Activated CD4-positive, alpha-beta T cell treated with anti-CD3 and anti-CD28 coated beads, Interleukin-2, amount 10 ng/mL, durations not matched to agents 24 days and 14 days (primary cell): ENCODE measurements around the gene C1QL1. TPM values are rescaled to one million over a fixed set of nuclear protein-coding genes. Genes with fewer than 3 reads are reported as not detected.

Source experiments
- DNase-seq: peaks from one replicate; pipeline ENCODE4 v3.0.0; 2022
- H3K27ac Mint-ChIP-seq: one replicate; pipeline ENCODE4 v1.8.0; 2022; ENCODE audit warnings: mild to moderate bottlenecking, mixed read lengths
- H3K27me3 Mint-ChIP-seq: one replicate; pipeline ENCODE4 v1.8.0; 2022; ENCODE audit warnings: mixed read lengths
- H3K36me3 Mint-ChIP-seq: one replicate; pipeline ENCODE4 v1.8.0; 2022; ENCODE audit warnings: low read depth, mild to moderate bottlenecking, mixed read lengths
- H3K4me1 Mint-ChIP-seq: one replicate; pipeline ENCODE4 v1.8.0; 2021; ENCODE audit warnings: mixed read lengths
- H3K4me3 Mint-ChIP-seq: one replicate; pipeline ENCODE4 v1.8.0; 2022; ENCODE audit warnings: mild to moderate bottlenecking, moderate library complexity, mixed read lengths
- H3K9me3 Mint-ChIP-seq: one replicate; pipeline ENCODE4 v1.8.0; 2021; ENCODE audit warnings: mixed read lengths
- intact Hi-C: fragments of 100-400 bp; cut with micrococcal nuclease; formaldehyde crosslinking; loops from one replicate; pipeline ENCODE4 v1.15.1; 2023
- total RNA-seq: library from RNA; stranded (reverse); gene quantifications from 2 replicates; pipeline ENCODE4 v1.2.3, GENCODE V29; 2022

Gene C1QL1
- total RNA-seq, 1 donor from 2014 or later, result 0.42 TPM

DNA sequence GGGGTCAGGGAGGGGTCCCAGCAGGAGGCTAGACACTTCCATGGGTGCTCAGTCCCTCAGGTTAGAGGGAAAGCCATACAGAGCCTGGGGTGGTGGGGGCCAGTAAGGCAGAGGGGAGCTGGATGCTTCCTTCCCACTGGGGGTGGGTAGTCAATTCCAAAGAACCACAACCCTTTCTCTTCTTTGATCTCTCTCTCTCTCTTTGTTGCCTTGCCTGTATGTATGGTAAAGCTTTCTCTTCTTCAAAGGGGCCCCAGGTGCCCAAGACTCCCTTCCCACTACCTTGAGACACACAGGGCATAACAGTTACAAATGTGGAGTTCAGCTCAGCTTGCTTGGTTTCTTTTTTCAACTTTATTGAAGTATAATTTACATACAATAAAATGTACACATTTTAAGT is 30.5 kb upstream of the C1QL1 start:
- peaks cover 15% of the 10 kb centered on the region for H3K27me3 Mint-ChIP-seq
- no peaks in the 10 kb centered on the region for H3K4me1 Mint-ChIP-seq
- no peak overlapping the region for H3K4me3 Mint-ChIP-seq
- H3K36me3 Mint-ChIP-seq, result no peaks in the 10 kb centered on the region
- intact Hi-C loops, result no loop called here
- H3K27ac Mint-ChIP-seq, result no peak overlapping the region
- no peaks in the 10 kb centered on the region for H3K9me3 Mint-ChIP-seq
- no peak for DNase-seq

DNA sequence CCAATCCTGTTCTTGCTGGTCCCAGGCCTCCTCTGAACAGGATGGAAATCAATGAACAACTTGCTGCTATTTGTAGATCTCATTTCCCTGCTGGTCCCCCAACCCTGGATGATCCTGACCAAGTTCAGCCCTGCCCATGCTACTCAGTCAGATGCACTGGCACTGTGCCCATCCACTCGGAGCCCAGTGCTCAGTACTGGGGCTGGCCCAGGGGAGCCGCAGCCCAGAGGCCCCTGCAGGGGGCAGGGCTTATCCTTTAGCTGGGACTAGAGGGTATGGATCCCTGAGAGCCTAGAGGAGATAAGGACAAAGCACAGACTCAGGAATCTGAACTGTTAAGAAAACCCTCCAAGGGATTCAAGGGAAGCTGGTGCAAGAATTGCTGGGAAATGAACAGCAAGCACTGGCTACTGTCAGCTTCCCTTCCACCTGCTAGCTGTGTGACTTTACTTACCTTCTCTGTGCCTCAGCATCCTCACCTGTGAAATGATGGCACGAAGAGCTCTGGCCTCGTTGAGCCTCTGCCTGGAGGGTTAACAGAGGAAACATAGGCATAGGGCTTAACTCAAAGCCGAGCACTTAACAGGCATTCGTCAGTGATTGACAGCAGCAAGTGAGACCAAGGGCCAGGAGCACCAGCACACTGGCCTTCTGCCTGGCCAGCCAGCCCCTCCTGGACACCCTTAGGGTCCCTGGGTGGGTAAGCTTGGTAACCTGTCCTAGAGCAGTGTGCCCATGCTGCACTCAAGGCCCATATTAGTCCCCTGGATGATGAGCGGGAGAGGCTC is 29.8 kb upstream of the C1QL1 start:
- intact Hi-C loops, result no loop called here
- no peak overlapping the region for H3K27ac Mint-ChIP-seq
- H3K4me3 Mint-ChIP-seq, result no peak overlapping the region
- H3K36me3 Mint-ChIP-seq, result no peaks in the 10 kb centered on the region
- H3K27me3 Mint-ChIP-seq, result peaks cover 12% of the 10 kb centered on the region
- no peak for DNase-seq
- H3K4me1 Mint-ChIP-seq, result no peaks in the 10 kb centered on the region
- no peaks in the 10 kb centered on the region for H3K9me3 Mint-ChIP-seq

DNA sequence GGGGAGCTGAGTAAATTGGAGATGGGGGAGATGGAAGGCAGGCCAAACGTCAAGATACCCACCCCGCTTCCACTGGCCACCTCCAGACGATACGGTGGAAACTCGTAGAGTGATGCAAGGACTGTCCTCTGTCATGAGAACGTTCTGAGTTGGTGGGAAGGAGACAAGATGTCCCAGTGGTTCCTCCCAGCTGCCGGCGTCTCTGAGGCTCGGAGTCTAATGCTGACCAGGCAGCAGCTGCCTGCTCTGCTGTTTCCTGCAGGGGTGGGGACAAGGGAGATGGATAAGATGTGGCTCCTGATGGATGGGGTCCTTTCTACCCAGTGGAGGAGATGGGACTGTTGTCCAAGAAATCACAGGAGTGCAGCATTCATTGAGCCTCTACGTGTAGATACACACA is 28.2 kb upstream of the C1QL1 start:
- intact Hi-C loops, result no loop called here
- Mint-ChIP-seq H3K36me3 (no peaks in the 10 kb centered on the region), H3K4me3 (no peak overlapping the region), H3K27ac (no peak overlapping the region), H3K9me3 (no peaks in the 10 kb centered on the region), H3K4me1 (no peaks in the 10 kb centered on the region), H3K27me3 (peaks cover 14% of the 10 kb centered on the region)
- no peak for DNase-seq

DNA sequence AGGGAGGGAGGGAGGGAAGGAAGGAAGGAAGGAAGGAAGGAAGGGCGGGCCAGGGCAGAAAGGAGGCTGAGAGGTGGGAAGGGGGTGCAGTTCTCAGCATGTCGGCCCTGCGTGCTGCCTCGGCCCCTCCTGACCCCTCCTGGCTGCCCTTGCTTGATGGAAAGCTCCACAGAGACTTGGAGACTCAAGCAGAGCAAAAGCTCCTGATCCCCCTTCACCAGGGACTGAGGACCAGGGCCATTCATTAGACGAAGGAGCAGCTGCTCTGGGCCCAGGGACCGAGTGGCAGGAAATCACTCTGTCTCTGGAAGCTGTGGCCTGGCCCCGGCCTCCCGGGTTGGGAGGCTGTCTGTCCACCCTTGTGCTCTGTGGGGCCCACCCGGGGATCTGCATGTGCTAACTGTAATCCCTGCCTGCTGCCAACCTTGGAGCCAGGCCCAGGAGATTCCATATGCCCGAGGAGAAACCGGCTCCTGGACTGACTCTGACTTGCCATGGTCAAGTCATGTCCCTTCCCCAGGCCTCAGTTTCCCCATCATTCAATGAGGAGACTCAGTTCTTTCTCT is 27.4 kb upstream of the C1QL1 start:
- Mint-ChIP-seq H3K36me3 (no peaks in the 10 kb centered on the region), H3K4me3 (no peak overlapping the region), H3K9me3 (no peaks in the 10 kb centered on the region), H3K4me1 (no peaks in the 10 kb centered on the region), H3K27ac (no peak overlapping the region), H3K27me3 (peaks cover 14% of the 10 kb centered on the region)
- intact Hi-C loops, result no loop called here
- DNase-seq, result no peak

DNA sequence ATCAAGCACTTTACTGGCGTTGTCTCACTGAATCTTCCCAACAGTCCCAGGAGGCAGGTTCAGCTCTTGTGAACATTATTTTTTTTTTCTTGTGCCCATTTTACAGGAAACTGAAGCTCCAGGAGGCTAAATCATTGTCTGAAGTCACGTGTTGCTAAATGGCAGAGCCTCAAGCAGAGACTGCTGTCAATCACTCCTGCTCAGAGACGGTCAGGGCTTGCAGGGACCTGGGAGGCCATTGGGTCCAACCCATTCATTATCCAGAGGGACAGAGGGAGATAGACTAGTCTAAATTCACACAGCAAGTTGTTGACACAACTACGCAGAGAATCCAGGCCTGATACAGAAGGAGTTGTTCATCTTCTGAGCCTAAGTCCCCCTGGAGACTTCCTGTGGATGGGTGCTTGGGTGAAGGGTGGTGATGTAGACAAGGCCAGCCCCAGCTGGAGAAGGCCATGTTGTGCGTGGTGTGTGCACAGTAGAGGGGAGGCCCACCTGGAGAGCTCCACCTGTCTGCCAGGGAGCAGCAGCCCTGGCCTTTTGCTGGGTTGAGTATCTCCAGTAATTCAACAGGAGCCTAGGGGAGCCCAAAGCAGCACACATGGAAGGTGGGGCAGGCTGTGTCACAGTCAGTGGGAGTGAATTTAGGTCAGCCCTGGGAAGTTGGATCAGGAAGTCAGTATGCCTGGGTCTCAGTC is 24.3 kb upstream of the C1QL1 start:
- intact Hi-C loops, result no loop called here
- Mint-ChIP-seq H3K4me3 (no peak overlapping the region), H3K4me1 (no peaks in the 10 kb centered on the region), H3K9me3 (no peaks in the 10 kb centered on the region), H3K27me3 (peaks cover 33% of the 10 kb centered on the region), H3K27ac (no peak overlapping the region), H3K36me3 (no peaks in the 10 kb centered on the region)
- no peak for DNase-seq

DNA sequence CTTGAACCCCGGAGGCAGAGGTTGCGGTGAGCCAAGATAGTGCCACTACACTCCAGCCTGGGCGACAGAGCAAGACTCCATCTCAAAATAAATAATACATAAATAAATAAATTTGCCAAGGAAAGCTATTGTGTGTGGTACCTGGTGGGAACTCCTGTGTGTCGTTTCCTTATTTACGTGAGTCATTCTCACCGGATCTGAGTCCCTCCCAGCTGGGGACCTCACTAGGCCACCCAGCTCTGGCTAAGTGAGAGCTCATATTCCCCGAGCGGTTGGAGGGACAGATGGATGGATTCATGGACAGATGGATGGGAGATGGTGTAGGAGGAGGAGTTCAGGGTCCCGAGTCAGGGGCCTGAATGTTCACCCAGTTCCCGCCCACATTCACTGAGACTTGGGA is 22.9 kb upstream of the C1QL1 start:
- H3K4me1 Mint-ChIP-seq, result no peaks in the 10 kb centered on the region
- H3K36me3 Mint-ChIP-seq, result no peaks in the 10 kb centered on the region
- DNase-seq, result no peak
- H3K27me3 Mint-ChIP-seq, result peaks cover 39% of the 10 kb centered on the region
- no peak overlapping the region for H3K4me3 Mint-ChIP-seq
- intact Hi-C loops, result no loop called here
- H3K9me3 Mint-ChIP-seq, result no peaks in the 10 kb centered on the region
- H3K27ac Mint-ChIP-seq, result no peak overlapping the region

DNA sequence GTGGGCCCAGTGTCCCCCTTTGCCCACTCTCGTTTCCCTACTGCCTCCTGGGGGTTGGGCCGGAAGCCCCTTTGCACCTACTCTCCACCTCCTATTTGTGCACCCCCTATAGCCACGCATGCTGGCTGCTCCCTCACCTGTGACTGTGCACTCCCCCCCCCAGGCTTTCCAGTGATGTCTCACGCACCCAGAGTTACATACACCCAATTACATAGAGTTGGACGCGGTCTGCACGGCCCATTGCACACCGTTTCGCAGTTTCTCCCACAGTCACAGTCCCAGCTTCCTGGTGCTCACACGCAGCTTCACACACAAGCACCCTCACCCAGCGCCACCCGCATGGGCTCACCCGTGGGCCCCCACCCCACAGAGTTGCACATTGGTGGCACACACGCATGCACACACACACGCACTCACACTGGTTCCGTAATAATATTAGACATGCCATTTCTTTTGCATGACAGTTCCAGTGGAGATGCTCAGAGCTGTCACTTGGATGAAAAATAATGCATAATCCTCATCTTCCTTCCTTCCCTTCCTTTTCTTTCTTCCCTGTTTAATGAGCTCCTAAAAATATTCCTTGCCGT is 21.5 kb upstream of the C1QL1 start:
- intact Hi-C loops, result no loop called here
- peaks cover 46% of the 10 kb centered on the region for H3K27me3 Mint-ChIP-seq
- no peak overlapping the region for H3K27ac Mint-ChIP-seq
- H3K4me1 Mint-ChIP-seq, result no peaks in the 10 kb centered on the region
- H3K36me3 Mint-ChIP-seq, result peaks cover 2% of the 10 kb centered on the region
- H3K4me3 Mint-ChIP-seq, result no peak overlapping the region
- DNase-seq, result no peak
- no peaks in the 10 kb centered on the region for H3K9me3 Mint-ChIP-seq

DNA sequence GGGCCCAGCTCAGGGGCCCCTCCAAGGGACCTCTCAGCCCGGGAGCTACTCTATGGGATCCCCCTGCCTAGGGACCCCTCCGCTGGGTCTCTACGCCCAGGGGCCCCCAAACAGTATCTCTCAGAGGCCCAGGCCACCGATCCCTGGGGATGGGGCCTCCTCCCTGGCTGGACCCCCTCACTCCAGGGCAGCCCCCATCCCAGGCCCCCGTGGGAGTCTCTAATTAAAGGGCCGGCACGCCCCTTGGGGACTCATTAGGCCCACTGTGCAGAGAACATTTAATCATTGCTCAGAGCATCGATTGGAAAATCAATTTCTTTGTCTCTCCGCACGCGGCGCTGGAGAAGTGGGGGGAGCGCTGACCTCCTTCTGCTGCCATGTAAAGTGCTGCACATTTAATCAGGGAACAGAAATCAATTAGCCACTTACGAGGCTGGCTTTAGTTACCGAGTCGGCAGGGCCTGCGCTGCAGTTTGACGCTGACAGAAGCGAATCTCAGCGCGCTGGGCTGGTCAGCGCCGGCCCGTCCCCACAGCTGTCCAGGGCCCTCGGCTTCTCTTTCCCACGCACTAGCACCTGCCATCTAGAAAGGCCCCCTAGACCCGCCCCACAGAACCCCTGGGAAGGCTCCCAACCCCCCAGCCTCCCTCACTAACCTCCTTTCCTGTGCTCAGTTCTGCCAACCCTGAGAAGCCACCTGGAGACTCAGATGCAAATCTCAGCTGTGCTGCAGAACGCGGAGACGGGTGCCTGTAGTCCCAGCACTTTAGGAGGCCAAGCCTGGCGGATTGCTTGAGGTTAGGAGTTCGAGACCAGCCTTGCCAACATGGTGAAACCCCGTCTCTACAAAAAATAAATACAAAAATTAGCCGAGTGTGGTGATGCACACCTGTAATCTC is 20.2 kb upstream of the C1QL1 start:
- Mint-ChIP-seq H3K27me3 (peaks cover 46% of the 10 kb centered on the region), H3K4me1 (no peaks in the 10 kb centered on the region), H3K4me3 (no peak overlapping the region), H3K9me3 (no peaks in the 10 kb centered on the region), H3K36me3 (peaks cover 2% of the 10 kb centered on the region), H3K27ac (no peak overlapping the region)
- intact Hi-C loops, result no loop called here
- DNase-seq, result no peak

DNA sequence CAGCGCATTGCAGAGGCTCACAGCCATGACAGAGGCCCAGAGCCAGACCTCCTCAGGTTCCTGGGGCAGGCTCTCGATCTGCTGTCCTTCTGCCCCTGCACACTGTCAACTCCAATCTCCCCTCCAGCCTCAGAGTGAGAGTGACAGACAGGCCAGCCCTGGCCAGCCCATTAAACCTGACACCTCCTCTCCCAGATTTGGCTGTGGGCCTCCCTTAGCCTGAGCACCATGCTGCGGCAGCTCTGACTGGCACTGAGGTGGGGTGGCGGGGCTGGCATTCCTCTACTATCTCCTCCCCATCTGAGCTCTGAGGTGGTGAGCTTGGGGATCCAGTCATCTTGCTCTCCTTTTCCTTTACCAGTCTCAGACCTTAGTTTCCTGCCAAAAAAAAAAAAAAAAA is 15.5 kb upstream of the C1QL1 start:
- no peak overlapping the region for H3K4me3 Mint-ChIP-seq
- peaks cover 46% of the 10 kb centered on the region for H3K27me3 Mint-ChIP-seq
- H3K36me3 Mint-ChIP-seq, result peaks cover 2% of the 10 kb centered on the region
- H3K4me1 Mint-ChIP-seq, result no peaks in the 10 kb centered on the region
- H3K9me3 Mint-ChIP-seq, result no peaks in the 10 kb centered on the region
- intact Hi-C loops, result no loop called here
- no peak for DNase-seq
- H3K27ac Mint-ChIP-seq, result no peak overlapping the region

DNA sequence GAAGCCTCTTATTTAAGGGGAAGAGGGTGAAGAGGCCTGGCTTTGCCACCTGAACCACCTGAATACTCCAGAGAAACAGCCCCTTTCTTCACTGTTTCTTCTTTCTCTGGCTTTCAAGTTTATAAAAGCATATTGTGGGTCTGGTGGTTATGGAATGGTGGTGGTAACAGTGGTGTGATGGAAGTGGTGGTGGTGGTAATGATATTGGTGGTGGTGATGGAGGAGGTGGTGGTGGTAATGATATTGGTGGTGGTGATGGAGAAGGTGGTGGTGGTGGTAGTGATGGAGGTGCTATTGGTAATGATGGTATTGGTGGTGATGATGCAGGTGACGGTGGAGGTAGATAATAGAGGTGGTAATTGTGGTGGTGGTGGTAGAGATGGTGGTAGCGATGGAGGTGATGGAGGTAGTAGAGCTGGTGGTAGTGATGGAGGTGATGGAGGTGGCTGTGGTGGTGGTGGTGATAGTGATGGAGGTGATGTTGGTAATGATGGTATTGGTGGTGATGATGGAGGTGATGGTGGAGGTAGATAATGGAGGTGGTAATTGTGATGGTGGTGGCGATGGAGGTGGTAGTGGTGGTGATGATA is 14.1 kb upstream of the C1QL1 start:
- Mint-ChIP-seq H3K27ac (no peak overlapping the region), H3K4me3 (no peak overlapping the region), H3K27me3 (peaks cover 38% of the 10 kb centered on the region), H3K9me3 (no peaks in the 10 kb centered on the region), H3K4me1 (no peaks in the 10 kb centered on the region), H3K36me3 (peaks cover 2% of the 10 kb centered on the region)
- intact Hi-C loops, result no loop called here
- DNase-seq, result no peak

DNA sequence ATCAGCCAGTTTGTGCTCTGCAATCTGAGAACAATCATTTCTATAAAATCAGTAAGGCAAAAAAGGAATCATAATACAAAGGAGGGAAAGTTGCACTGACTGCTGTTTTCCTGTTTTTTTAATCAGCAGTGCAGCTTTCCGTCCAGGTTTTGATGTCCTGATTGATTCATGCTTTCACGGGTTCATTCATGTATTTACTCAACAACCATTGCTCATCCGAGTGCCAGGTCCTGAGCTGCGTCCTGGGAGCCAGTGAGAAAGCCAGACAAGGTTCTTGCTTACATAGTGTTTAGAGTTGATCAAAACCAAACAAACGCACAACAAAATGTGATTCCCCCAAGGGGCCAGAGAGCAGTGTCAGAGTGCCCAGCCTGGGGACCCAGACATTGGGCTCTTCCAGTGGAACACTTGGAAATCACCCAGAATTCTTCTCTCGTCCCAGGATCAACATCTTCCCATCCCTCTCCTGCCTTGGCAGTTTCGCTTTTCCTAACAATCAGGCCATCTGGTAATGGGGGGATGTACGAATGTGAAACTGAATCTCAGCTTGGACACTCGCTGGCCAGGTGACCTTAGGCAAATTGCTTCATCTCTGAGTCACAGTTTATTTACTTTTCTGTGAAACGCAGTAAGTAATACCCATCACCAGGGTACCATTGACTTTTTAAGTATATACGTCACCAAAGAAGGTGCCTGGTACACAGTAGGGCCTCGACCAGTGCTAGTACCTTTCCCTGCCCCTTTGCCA is 13.3 kb upstream of the C1QL1 start:
- intact Hi-C loops, result no loop called here
- no peak overlapping the region for H3K27ac Mint-ChIP-seq
- no peak for DNase-seq
- H3K27me3 Mint-ChIP-seq, result peaks cover 38% of the 10 kb centered on the region
- no peaks in the 10 kb centered on the region for H3K4me1 Mint-ChIP-seq
- H3K9me3 Mint-ChIP-seq, result no peaks in the 10 kb centered on the region
- H3K4me3 Mint-ChIP-seq, result no peak overlapping the region
- peaks cover 2% of the 10 kb centered on the region for H3K36me3 Mint-ChIP-seq

DNA sequence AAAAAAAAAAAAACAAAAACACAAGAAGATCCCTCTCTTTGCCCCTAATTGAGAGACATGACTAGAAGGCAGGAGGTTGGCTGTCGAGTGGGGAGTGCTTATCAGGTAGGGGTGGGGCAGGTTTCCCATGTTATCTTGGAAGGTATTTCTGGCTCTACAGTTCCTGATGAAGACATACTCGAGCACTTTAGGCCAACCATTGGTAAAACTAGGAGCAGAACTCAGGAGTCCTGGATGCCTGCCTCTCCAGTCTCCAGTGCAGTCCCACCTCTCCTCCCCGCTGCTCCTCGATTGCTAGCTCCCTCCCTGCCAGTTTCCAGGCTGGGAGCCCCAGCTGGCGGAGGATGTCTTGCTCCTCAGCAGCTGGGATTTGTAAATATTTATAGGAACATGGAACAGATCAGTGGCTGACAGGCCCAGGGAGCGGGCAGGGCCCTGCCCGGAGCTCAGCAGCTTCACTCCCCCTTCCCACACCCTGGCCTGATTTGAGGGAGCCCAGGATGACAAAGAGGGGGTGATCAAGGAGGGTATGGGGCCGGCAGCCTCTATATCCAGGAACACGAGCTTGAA is 11.4 kb upstream of the C1QL1 start:
- no peak overlapping the region for H3K4me3 Mint-ChIP-seq
- DNase-seq, result no peak
- no peak overlapping the region for H3K27ac Mint-ChIP-seq
- no peaks in the 10 kb centered on the region for H3K36me3 Mint-ChIP-seq
- H3K27me3 Mint-ChIP-seq, result peaks cover 37% of the 10 kb centered on the region
- intact Hi-C loops, result no loop called here
- H3K4me1 Mint-ChIP-seq, result no peaks in the 10 kb centered on the region
- no peaks in the 10 kb centered on the region for H3K9me3 Mint-ChIP-seq
